NCI-H2107 (cell line): ENCODE results near the gene UBE2Q2.
A peak's percentile ranks its signal among the peaks of the same experiment; 100 is the strongest.
"Not testable (repeated sequence)": the region's sequence is repeated elsewhere in the genome, so short reads cannot be mapped to it uniquely, and the experiment has no call there.

Experiments used
- DNase-seq: peaks from one replicate; lab custom pipeline; 2025; lab: John Stamatoyannopoulos, UW

Gene UBE2Q2

DNA sequence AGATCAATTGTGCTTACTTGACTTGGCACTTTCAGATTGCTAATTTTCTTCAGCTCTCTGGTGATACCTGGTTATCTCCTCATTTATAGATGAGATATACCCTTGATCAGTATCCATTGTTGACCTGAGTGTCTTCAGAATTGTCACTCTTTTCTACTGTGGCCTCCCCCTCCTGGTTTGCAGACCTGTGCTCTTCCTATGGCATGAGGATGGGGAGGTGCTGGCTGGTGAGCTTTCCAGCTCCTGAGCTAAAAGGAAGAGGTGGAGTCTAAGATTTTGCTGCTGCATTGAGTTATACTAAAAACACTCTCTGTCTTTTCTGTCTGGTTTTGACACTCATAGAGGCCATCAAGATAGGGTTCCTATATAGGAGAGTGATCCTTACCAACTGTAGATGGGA is 23.7 kb downstream of the UBE2Q2 start:
- no peak for DNase-seq

DNA sequence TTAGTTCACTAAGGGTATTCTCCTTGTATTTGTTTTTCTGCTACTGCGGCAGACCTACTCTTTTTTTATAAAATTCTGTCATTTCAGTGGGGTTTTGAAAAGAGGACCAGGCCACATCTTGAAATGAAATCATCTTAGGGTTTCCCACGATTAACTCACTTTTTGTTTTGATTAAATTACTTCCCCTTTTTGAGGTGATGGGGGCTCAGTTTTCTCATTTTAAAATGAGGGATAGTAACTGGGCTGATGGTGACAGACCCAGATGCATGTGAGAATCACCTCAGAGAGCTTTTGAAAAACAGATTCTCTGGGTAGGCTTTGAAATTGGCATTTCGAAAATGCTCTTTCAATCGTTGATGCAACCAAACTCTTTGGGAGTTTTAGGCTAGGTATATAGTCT is 24.2 kb downstream of the UBE2Q2 start:
- DNase-seq = no peak

DNA sequence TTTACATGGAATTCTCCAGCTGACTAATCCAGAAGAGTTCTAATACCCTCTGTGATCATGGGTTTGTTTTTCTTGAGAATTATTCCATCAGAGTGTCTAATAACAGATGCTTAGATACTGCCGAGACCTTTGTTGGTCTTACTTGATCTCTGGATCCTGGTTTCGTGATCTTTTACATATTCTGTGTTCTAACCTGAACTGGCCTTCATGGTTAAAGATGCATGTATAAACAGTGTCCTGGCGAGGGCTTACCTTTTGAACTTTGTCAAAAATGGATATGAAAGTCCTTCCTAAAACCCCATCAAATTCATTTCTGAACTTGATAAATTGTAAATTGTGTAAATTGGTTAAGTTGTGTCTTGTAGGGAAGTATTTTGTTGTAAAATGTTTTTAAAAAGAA is 24.8 kb downstream of the UBE2Q2 start:
- no peak for DNase-seq

DNA sequence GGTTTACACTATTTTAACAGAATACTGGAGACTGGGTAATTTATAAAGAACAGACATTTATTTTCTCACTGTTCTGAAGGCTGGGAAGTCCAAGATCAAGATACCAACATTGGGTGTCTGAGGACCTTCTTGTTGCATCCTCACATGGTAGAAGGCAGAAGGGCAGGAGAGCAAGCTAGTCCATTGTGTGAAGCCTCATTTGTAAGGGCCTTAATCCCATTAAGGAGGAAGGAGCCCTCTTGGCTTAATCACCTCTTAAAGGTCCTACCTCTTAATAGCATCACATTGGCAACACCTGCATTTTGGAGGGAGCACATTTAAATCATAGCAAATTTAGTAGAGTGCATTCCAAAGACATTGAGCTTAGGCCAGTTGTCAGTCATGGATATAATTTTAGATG is 26.2 kb downstream of the UBE2Q2 start:
- DNase-seq = no peak

DNA sequence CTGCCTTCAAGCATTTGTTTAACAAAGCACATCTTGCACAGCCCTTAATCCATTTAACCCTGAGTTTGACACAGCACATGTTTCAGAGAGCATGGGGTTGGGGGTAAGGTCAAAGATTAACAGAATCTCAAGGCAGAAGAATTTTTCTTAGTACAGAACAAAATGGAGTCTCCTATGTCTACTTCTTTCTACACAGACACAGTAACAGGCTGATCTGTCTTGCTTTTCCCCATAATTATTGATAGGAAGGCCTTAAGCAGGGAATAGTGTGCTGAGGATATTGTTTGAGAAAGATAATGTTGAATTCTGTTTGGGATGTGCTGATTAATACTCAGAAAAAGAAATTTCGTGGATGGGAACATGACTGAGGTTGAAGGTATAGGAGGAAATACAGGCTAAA is 28.3 kb downstream of the UBE2Q2 start:
- not testable (repeated sequence) for DNase-seq

DNA sequence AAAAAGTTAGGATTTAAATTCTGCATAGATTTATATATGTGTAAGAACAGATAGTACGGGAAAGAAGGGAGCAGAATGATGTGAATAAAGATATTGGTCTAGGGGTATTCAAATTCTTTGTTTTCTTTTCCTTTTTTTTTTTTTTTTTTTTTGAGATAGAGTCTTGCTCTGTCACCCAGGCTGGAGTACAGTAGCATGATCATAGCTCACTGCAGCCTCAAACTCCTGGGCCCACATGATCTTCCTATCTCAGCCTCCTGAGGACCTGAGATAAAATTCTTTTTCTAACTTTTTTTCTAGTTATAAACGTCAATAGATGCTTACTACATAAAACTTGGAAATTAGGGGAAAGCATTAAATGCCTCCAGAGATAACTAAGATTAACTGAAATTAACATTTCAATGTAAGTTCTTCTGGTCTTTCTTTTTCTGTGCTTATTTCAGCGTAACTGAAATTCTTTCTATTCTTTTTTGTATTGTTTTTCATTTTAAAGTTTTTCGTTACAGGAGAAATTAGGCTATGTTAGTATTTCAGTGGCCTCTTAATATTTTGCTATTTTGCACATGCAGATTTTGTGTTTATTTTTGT is 29.2 kb downstream of the UBE2Q2 start:
- DNase-seq = no peak

DNA sequence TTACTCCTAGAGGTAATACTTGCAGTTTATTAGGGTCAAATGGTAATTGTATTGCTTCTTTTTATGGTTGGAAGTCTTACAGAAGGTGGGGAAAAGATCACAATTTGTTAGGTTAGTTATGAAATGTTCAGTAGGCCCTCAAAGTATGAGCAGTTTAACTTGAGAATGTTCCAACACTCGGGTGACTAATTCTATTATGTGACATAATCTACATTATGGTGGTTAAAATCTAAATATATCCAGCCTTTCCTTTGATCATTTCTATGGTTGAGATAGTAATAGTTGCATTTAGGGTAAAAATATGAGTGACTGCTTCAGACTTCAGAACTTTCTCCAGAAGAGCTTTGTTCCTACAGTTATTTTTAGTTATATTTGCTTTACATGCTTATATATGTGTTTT is 40.8 kb downstream of the UBE2Q2 start:
- no peak for DNase-seq

DNA sequence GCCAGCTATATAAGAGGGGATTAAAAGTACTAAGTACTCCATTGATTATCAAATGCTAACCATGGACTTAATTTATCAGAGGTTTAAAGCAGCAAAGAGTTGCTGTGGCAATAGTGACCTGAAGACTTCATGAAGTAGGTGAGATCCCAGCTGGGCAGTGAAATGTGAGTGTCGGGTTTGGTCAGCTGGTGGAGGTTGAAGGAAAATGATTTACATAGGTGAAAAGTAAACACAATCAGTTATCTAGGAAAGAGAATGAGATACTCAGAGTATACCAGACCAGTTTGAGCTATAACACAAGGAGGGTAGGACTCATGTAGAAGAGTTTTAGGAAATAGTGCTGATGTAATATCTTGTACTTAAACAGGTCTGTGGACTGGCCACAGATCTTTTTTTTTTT is 43.9 kb downstream of the UBE2Q2 start:
- no peak for DNase-seq

DNA sequence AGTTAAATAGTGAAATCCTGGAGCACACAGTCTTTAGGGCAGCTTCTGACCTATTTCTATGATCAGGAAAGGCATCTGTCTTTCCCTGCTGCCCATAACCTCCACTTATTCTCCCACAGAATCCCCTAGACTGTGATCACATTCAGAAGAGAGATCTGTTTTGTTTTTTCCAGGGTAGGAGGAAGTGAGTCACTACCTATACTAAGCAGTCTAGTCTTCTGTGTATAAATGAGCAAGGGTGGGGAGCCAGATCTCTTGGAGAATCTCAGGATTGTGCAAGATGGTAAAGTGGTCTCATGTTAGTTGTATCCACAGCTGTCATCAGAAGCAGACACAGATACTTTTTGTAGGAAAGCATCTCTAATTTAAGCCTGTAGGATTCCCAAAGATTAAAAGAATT is 48.6 kb downstream of the UBE2Q2 start:
- no peak for DNase-seq

DNA sequence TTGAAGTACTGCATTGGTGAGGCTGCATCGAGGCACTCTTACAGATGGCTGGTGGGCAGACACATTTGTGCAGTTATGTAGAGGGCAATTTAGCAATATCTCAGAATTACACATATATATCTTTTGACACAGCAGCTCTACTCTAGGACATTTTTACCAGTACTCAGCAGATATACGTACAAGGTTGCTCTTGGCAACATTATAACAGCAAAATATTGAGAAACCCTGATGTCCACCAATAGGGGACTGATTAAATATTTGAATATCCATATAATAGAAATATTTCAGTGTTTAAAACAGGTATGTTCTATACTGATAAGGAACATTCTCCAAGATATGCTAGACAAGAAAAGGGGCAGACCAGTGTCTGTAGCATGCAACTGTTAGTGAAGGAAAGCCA is 52.5 kb downstream of the UBE2Q2 start:
- no peak for DNase-seq

DNA sequence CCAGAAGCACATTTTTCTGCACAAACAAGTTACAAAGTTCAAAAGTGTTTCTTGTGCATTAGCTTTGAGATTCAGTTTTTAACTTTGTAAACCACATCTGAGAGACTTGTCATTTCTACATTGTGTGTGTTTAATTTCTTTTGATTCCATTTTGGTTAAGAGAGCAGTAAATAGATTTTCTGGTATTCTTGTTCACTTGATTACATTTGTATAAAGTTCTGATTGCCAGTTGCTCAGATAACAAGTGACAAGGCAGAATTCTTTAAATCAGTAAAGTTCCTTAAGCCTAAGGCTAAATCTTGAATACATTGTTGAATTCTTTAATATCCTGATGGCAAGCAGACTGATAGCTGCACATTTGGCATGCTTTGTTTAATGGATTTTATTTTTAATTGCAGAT is 57.3 kb downstream of the UBE2Q2 start:
- no peak for DNase-seq

DNA sequence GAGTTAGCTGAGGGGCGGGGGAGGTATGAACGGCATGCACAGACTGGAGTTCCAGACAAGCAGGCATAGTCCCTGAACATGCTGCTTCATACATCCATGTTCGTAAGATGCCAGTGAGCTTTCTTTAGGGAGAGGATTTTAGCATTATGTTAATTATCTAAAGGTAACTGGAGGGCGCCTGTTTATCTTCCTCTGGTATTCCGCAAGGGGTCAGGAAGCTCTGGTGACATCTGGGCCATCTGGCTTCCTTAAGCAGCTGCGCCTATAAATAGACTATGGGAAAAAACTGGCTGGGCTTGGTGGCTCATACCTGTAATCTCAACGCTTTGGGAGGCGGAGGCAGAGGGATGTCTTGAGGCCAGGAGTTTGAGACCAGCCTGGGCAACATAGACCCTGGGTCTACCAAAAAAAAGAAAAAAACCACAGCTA is 58.9 kb downstream of the UBE2Q2 start:
- DNase-seq = no peak

DNA sequence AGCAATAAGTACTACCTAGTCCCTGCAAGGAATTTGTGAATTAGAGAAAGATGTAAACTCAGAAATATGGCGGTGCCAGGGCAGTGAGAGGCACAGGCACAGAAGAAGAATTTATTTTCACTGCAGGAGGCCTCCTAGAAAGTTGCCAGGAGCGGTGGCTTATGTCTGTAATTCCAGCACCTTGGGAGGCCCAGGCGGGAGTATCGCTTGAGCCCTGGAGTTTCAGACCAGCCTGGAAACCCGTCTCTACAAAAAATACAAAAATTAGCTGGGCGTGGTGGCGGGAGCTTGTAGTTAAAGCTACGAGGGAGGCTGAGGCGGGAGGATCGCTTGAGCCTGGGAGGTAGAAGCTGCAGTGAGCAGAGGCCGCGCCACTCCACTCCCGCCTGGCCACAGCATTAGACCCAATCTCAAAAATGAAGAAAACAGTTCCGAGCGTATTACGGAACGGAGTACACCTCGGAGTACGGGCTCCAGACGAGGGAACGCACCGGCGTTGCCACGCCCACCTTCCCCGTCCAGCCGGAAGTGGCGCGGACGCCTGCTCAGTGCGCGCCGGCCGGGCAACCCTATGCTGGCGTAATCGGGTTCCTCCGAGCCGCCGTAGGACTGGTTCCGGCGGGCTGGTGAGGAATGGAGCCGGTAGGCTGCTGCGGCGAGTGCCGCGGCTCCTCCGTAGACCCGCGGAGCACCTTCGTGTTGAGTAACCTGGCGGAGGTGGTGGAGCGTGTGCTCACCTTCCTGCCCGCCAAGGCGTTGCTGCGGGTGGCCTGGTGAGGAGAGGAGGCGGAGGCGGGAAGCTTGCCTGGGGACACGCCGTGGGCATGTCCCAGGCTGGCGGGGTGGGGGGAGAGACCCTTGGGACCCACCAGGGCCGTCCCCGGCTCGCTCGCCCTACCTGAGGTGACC is 60.3 kb downstream of the UBE2Q2 start, which contains the start of gene FBXO22:
Gene FBXO22, plus strand, starts transcription at position 548 of the 909 bp plus-strand sequence. Its CDS starts 86 bp downstream, at position 634.
- peak; percentile 47 for DNase-seq

DNA sequence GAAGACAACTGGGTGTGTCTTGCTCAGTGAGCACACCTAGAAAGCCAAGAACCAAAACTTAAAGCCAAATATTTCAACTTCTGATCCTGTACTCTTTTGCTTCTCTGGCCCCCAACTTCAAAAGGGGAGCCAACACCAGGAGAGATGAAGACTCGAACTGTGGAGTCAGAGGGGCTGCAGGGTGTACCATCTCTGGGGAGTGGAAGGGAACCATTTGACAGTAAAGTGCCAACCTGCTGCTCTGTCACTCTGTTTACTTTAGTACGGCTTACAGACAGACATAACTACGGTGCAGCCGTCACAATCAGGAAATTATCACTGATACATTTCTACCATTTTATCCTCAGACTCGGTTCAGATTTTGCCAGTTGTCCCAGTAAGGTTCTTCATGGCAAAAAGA is 62.0 kb downstream of the UBE2Q2 start:
- no peak for DNase-seq

DNA sequence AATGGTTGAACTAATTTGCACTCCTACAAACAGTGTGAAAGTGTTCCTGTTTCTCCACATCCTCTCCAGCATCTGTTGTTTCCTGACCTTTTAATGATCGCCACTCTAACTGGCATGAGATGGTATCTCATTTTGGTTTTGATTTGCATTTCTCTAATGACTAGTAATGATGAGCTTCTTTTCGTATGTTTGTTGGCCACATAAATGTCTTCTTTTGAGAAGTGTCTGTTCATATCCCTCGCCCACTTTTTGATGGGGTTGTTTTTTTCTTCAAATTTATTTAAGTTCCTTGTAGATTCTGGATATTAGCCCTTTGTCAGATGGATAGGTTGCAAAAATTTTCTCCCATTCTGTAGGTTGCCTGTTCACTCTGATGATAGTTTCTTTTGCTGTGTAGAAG is 67.1 kb downstream of the UBE2Q2 start:
- not testable (repeated sequence) for DNase-seq

DNA sequence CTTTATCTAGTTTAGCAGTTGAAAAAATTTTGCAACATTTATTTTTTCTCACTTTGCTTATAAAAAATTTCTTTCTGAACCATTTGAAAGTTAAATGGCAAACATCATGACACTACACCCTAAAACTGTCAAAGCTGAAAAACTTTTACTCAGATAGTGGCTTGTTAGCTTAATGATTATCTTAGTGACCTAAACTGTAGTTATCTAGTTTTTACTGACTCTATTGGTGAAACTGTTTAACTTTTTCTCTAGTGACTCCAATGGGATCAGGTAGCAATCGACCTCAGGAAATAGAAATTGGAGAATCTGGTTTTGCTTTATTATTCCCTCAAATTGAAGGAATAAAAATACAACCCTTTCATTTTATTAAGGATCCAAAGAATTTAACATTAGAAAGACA is 73.7 kb downstream of the UBE2Q2 start:
- DNase-seq = no peak

DNA sequence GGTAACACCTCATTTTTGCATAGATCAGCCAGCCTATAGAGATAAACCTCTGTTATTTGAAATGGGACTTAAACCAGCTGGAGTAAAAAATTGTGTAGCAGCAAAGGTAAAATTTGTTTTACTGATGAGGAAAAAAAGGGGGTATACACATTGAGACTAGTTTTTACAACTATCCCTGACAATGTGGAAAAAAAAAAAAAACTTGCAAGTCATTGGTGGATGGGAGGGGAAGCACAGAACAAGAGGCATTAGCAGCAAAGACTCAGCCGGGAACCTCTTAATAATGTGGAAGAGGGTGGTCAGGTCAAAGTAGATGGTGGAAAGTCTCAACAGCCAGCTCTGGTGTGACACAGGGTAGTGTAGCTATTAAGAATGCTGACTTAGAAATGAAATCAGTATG is 74.9 kb downstream of the UBE2Q2 start:
- no peak for DNase-seq

DNA sequence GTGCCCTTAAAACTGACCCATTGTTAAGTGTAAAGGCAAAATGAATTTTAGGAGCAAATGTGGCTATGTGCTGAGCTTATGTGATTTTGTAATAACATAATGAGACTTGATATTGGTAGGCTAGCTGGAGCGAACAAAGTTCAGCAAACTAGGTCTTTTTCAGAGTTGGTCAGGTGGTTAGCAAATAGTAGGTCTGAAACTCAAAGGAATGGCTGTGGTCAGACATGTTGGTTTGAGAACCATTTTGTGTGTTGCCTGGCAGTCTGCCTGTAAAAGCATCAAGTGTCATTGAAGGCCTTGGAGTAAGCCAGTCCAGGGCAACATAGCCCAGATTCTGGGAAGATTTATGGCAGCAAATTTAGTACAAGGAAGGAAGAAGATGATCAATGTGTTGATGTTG is 76.8 kb downstream of the UBE2Q2 start:
- no peak for DNase-seq

DNA sequence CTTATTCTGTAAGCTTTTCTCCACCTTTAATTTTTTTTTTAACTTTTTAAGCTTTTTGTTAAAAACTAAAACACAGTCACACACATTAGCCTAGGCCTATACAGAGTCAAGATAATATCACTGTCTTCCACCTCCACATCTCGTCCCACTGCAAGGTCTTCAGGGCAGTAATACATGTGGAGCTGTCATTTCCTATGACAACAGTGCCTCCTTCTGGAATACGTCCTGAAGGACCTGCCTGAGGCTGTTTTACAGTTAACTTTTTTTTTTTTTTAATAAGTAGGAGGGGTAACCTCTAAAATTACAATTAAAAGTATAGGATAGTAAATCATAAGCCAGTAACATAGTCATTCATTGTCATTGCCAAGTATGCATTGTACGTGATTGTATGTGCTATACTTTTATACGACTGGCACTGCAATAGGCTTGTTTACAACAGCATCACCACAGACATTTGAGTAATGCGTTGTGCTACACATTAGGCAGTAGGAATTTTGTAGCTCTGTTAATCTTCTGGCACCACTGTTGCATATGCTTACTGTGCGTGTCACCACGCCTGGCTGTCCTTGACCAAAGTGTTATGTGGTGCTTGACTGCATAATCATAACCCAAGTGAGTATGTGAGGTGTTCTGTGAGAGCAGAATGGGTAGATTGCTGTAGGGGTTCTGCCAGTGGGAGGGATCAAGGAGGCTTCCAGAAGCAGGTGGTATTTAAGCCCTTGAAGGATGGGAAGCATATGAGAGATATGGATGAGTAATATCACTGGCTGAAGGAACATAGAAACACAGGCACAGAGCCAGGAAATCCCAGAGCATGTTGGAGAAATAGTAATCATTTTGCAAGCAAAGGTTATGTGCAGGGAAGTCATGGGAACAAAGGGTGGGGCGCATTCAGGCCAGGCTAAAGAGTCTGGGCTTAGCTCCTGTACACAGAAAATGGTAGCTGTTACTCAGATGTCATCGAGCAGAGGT is 78.8 kb downstream of the UBE2Q2 start:
- no peak for DNase-seq

DNA sequence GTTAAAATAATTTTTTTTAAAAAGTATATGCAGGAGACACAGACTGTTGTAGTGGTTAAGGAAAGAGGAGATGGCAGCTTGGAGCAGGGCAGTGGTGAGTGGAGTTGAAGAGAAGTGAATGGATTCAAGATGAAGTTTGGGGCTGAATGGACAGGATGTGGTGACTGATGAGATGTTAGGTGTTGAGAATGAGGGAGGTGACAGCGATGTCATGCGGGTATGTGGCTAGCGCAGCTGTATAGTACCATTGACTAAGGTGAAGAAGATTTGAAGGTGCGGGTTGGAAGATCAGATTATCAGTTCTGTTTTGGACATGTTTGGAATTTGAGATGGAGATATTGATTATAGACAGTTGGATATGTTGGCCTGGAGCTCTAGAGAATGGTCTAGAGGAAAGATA is 80.5 kb downstream of the UBE2Q2 start:
- DNase-seq = no peak

DNA sequence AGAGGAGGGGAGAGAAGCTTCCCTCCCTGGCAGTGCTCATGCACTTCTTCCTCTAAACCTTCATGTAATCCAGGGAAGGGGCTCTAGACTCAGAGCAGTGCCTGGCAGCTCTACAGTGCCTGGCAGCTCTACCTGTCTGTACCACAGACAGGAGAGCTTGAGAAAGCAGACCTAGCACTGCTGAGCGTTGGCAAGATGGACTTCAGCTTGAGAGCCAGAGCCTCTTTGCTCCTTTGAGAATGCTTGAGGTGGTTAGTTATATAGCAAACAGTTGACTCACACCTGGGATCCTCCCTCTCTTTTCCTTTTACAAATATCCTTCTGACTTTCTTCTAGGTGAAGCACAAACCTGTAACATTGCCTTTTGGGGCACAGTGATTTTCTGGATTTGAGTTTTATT is 81.3 kb downstream of the UBE2Q2 start:
- DNase-seq = no peak

DNA sequence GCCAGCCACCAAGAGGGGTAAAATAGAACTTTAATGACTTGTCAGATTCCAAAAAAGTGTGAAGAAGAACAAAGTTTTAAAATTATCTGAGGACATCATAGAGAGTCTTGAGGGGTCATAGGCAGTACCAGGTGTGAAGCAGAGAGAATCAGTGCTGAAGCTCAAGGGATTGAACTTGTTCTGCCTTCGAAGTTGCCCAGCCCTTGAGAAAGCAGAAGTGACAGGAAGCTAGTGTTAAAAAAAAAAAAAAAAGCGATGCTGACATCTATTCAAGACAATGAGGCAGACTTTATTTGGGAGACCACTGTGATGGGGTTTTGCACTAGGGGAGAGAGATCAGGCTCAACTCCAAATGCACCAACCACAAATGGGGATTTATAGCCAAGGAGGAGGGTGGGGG is 82.2 kb downstream of the UBE2Q2 start:
- no peak for DNase-seq
